HEK293 (cell line): ENCODE measurements around the gene METAP1D.

ENCODE experiments used
- CTCF ChIA-PET: fragments of 350-600 bp; formaldehyde crosslinking; extraction: SDS; loops from one replicate; lab custom pipeline; 2021; ENCODE audit warnings: antibody characterized with exemption; lab: Yijun Ruan, JAX
- POLR2A ChIA-PET: fragments of 300-600 bp; formaldehyde crosslinking; extraction: SDS; loops from one replicate; lab custom pipeline; 2020; ENCODE audit warnings: antibody characterized with exemption, inconsistent platforms; lab: Yijun Ruan, JAX
- H3K27ac ChIP-seq: fragments of 200-500 bp; sonication (Bioruptor generic); 2 replicates; pipeline ENCODE4 v1.5.1; 2014; ENCODE audit warnings: low read depth, low read length, control low read depth, inconsistent platforms; ENCODE audit errors: extremely low read depth
- H3K36me3 ChIP-seq, 2 experiments: fragments of 200-500 bp in 1 of 2; sonication (Bioruptor generic) in 1 of 2; 1 replicate in 1 of 2; 2 replicates in 1 of 2; pipeline ENCODE4 v1.5.1; 2014 to 2017; ENCODE audit warnings: inconsistent platforms in 2 of 2, low read length in 2 of 2; ENCODE audit not compliant: control insufficient read depth in 2 of 2, insufficient read depth in 1 of 2
- H3K4me1 ChIP-seq: fragments of 200-500 bp; sonication (Bioruptor generic); 2 replicates; pipeline ENCODE4 v1.5.1; 2014; ENCODE audit warnings: mild to moderate bottlenecking, low read length, inconsistent platforms; ENCODE audit not compliant: control insufficient read depth, insufficient read depth
- H3K4me3 ChIP-seq: 2 replicates; pipeline ENCODE4 v1.5.1; 2011; ENCODE audit warnings: low read depth, mild to moderate bottlenecking, control low read depth, low read length, moderate library complexity
- H3K9me3 ChIP-seq: fragments of 200-500 bp; sonication (Bioruptor generic); 2 replicates; pipeline ENCODE4 v1.5.1; 2014; ENCODE audit warnings: low read depth, low read length, inconsistent platforms; ENCODE audit not compliant: control insufficient read depth, insufficient read depth
- BCL11A ChIP-seq: fragments of 450-650 bp; formaldehyde crosslinking; IDR thresholded peaks from 2 replicates; pipeline ENCODE4 v1.5.1; 2016; ENCODE audit warnings: low read depth, missing biosample characterization, missing genetic modification characterization
- BCL11B ChIP-seq: fragments of 450-650 bp; formaldehyde crosslinking; IDR thresholded peaks from 2 replicates; pipeline ENCODE4 v1.5.1; 2016; ENCODE audit warnings: low read depth, missing biosample characterization, missing genetic modification characterization
- CTCF ChIP-seq: fragments of 450-650 bp; formaldehyde crosslinking; IDR thresholded peaks from 2 replicates; pipeline ENCODE4 v1.5.1; 2016; ENCODE audit warnings: missing biosample characterization, missing genetic modification characterization
- KLF10 ChIP-seq: fragments of 450-650 bp; IDR thresholded peaks from 2 replicates; pipeline ENCODE4 v1.5.1; 2018; ENCODE audit warnings: missing biosample characterization, mild to moderate bottlenecking, missing genetic modification characterization
- KLF9 ChIP-seq: fragments of 450-650 bp; formaldehyde crosslinking; IDR thresholded peaks from 2 replicates; pipeline ENCODE4 v1.5.1; 2016; ENCODE audit warnings: missing biosample characterization, missing genetic modification characterization, low read depth
- MYNN ChIP-seq: fragments of 450-650 bp; formaldehyde crosslinking; IDR thresholded peaks from 2 replicates; pipeline ENCODE4 v1.5.1; 2016; ENCODE audit warnings: missing biosample characterization, missing genetic modification characterization, borderline replicate concordance
- PRDM1 ChIP-seq: fragments of 450-650 bp; formaldehyde crosslinking; IDR thresholded peaks from 2 replicates; pipeline ENCODE4; 2016; ENCODE audit warnings: missing biosample characterization, missing genetic modification characterization
- PRDM10 ChIP-seq: fragments of 450-650 bp; formaldehyde crosslinking; IDR thresholded peaks from 2 replicates; pipeline ENCODE4 v1.5.1; 2016; ENCODE audit warnings: missing biosample characterization, missing genetic modification characterization
- SP3 ChIP-seq: fragments of 450-650 bp; formaldehyde crosslinking; IDR thresholded peaks from 2 replicates; pipeline ENCODE4 v1.5.1; 2016; ENCODE audit warnings: missing biosample characterization, missing genetic modification characterization
- ZBTB8A ChIP-seq: fragments of 450-650 bp; formaldehyde crosslinking; IDR thresholded peaks from 2 replicates; pipeline ENCODE4 v1.5.1; 2016; ENCODE audit warnings: missing biosample characterization, missing genetic modification characterization
- ZEB2 ChIP-seq: fragments of 450-650 bp; formaldehyde crosslinking; IDR thresholded peaks from 2 replicates; pipeline ENCODE4 v1.5.1; 2016; ENCODE audit warnings: missing biosample characterization, missing genetic modification characterization
- ZNF114 ChIP-seq: fragments of 450-650 bp; formaldehyde crosslinking; IDR thresholded peaks from 2 replicates; pipeline ENCODE4 v1.5.0; 2017; ENCODE audit warnings: missing biosample characterization, missing genetic modification characterization
- ZNF121 ChIP-seq: fragments of 450-650 bp; formaldehyde crosslinking; IDR thresholded peaks from 2 replicates; pipeline ENCODE4 v1.5.1; 2016; ENCODE audit warnings: missing biosample characterization, missing genetic modification characterization
- ZNF2 ChIP-seq: fragments of 450-650 bp; formaldehyde crosslinking; IDR thresholded peaks from 2 replicates; pipeline ENCODE4 v1.5.1; 2016; ENCODE audit warnings: missing biosample characterization, missing genetic modification characterization
- ZNF221 ChIP-seq: fragments of 450-650 bp; formaldehyde crosslinking; IDR thresholded peaks from 2 replicates; pipeline ENCODE4 v1.5.1; 2017; ENCODE audit warnings: missing biosample characterization, missing genetic modification characterization, borderline replicate concordance
- ZNF292 ChIP-seq: fragments of 450-650 bp; formaldehyde crosslinking; IDR thresholded peaks from 2 replicates; pipeline ENCODE4 v1.5.1; 2016; ENCODE audit warnings: low read depth, missing biosample characterization, missing genetic modification characterization, borderline replicate concordance
- ZNF600 ChIP-seq: fragments of 450-650 bp; formaldehyde crosslinking; IDR thresholded peaks from 2 replicates; pipeline ENCODE4 v1.5.1; 2016; ENCODE audit warnings: missing biosample characterization, missing genetic modification characterization
- ZNF629 ChIP-seq: fragments of 450-650 bp; formaldehyde crosslinking; IDR thresholded peaks from 2 replicates; pipeline ENCODE4 v1.5.1; 2017; ENCODE audit warnings: missing biosample characterization, missing genetic modification characterization
- ZNF654 ChIP-seq: fragments of 450-650 bp; formaldehyde crosslinking; IDR thresholded peaks from 2 replicates; pipeline ENCODE4 v1.5.1; 2016; ENCODE audit warnings: low read depth, missing biosample characterization, missing genetic modification characterization
- ZNF660 ChIP-seq: fragments of 450-650 bp; IDR thresholded peaks from 2 replicates; pipeline ENCODE4 v1.5.1; 2018; ENCODE audit warnings: missing biosample characterization, mild to moderate bottlenecking, missing genetic modification characterization
- TF ChIP-seq, protein P1 (sequence below): fragments of 450-650 bp; formaldehyde crosslinking; IDR thresholded peaks from 2 replicates; pipeline ENCODE4 v1.5.1; 2016; ENCODE audit warnings: missing biosample characterization, missing genetic modification characterization
- TF ChIP-seq, protein P2 (sequence below): fragments of 450-650 bp; formaldehyde crosslinking; IDR thresholded peaks from 2 replicates; pipeline ENCODE4 v1.5.1; 2017; ENCODE audit warnings: missing biosample characterization, missing genetic modification characterization

METAP1D gene

GRCh38 chr2:172103471-172104272, 103.9 kb downstream of the METAP1D start:
- TF ChIP-seq MYNN (tag by site-specific recombination) (no peak), ZNF2 (0 out of 2 replicates have a peak, but pooled peaks have one; percentile 26), PRDM10 (tag by site-specific recombination) (peak; percentile 57), SP3 (peak; percentile 18; the same call in 1 of the 2 replicates), ZEB2 (0 out of 2 replicates have a peak, but pooled peaks have one; percentile 18), CTCF (tag by site-specific recombination) (peak; percentile 84), KLF10 (tag by site-specific recombination) (0 out of 2 replicates have a peak, but pooled peaks have one; percentile 54), ZNF654 (peak; percentile 84), ZNF121 (tag by site-specific recombination) (no peak), BCL11B (tag by site-specific recombination) (0 out of 2 replicates have a peak, but pooled peaks have one; percentile 40), ZNF600 (tag by site-specific recombination) (peak; percentile 63), ZNF660 (peak; percentile 77; the same call in 1 of the 2 replicates), ZBTB8A (tag by site-specific recombination) (0 out of 2 replicates have a peak, but pooled peaks have one; percentile 13), ZNF221 (tag by site-specific recombination) (no peak), BCL11A (peak; percentile 86; the same call in 1 of the 2 replicates), KLF9 (tag by site-specific recombination) (peak; percentile 75), PRDM1 (tag by site-specific recombination) (peak; percentile 32; the same call in 1 of the 2 replicates), ZNF629 (tag by site-specific recombination) (0 out of 2 replicates have a peak, but pooled peaks have one; percentile 16), ZNF292 (tag by site-specific recombination) (no peak), ZNF114 (tag by site-specific recombination) (no peak)
- TF ChIP-seq, protein P1, sequence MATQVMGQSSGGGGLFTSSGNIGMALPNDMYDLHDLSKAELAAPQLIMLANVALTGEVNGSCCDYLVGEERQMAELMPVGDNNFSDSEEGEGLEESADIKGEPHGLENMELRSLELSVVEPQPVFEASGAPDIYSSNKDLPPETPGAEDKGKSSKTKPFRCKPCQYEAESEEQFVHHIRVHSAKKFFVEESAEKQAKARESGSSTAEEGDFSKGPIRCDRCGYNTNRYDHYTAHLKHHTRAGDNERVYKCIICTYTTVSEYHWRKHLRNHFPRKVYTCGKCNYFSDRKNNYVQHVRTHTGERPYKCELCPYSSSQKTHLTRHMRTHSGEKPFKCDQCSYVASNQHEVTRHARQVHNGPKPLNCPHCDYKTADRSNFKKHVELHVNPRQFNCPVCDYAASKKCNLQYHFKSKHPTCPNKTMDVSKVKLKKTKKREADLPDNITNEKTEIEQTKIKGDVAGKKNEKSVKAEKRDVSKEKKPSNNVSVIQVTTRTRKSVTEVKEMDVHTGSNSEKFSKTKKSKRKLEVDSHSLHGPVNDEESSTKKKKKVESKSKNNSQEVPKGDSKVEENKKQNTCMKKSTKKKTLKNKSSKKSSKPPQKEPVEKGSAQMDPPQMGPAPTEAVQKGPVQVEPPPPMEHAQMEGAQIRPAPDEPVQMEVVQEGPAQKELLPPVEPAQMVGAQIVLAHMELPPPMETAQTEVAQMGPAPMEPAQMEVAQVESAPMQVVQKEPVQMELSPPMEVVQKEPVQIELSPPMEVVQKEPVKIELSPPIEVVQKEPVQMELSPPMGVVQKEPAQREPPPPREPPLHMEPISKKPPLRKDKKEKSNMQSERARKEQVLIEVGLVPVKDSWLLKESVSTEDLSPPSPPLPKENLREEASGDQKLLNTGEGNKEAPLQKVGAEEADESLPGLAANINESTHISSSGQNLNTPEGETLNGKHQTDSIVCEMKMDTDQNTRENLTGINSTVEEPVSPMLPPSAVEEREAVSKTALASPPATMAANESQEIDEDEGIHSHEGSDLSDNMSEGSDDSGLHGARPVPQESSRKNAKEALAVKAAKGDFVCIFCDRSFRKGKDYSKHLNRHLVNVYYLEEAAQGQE: peak; percentile 45; the same call in 1 of the 2 replicates
- TF ChIP-seq, protein P2, sequence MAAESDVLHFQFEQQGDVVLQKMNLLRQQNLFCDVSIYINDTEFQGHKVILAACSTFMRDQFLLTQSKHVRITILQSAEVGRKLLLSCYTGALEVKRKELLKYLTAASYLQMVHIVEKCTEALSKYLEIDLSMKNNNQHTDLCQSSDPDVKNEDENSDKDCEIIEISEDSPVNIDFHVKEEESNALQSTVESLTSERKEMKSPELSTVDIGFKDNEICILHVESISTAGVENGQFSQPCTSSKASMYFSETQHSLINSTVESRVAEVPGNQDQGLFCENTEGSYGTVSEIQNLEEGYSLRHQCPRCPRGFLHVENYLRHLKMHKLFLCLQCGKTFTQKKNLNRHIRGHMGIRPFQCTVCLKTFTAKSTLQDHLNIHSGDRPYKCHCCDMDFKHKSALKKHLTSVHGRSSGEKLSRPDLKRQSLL (tag by site-specific recombination): peak; percentile 79
- TF ChIP-seq, all 188 proteins: peak for 17
- ChIA-PET POLR2A (interaction anchor here (0.6 to 8.7 kb wide), 24 partner anchors 10 to 401 kb away, joined by 3 to 82 read pairs (median 4); partner anchors contain the start of genes DLX1, HAT1 and SLC25A12), CTCF (interaction anchor here (0.6 to 4.5 kb wide), 30 partner anchors 10 to 519 kb away, joined by 3 to 31 read pairs (median 3); partner anchors contain the start of genes DLX1 and HAT1)
- Histone ChIP-seq H3K4me1 (peaks cover 13% of the 10 kb centered on the region; the same call in 1 of the 2 replicates), H3K9me3 (no peaks in the 10 kb centered on the region), H3K27ac (peak overlapping the region; percentile 99), H3K36me3 (peaks cover 0 to 16% of the 10 kb centered on the region in 2 experiments; a peak in 1 of 3 replicates), H3K4me3 (no peak overlapping the region)
